Measurements from ENCODE around the gene PAX5.

PAX5 gene

GRCh38 chr9:36993933-36994764 is 39.9 kb downstream of the PAX5 start:
- no peaks in the 10 kb centered on the region for H3K36me3 ChIP-seq (ENCODE audit: control insufficient read depth in 2 of 2, insufficient read depth in 1 of 2, low read length in 2 of 2)
- H3K27ac ChIP-seq (ENCODE audit: extremely low read depth, low read depth, low read length), result no peak overlapping the region
- ChIA-PET CTCF (interaction anchor here (17.1 kb wide), 1 partner anchor 121 kb away, joined by 448 read pairs; no protein-coding TSS in a partner anchor), POLR2A (no interaction called here)
- no peak overlapping the region for H3K4me3 ChIP-seq (ENCODE audit: low read depth, low read length)
- no peaks in the 10 kb centered on the region for H3K4me1 ChIP-seq (ENCODE audit: control insufficient read depth, insufficient read depth, low read length)
- TF ChIP-seq KLF16 (tag by site-specific recombination; IDR thresholded peaks at IDR 0.05), result no peak
- no peak for TF ChIP-seq PRDM6 (tag by site-specific recombination; IDR thresholded peaks at IDR 0.05)
- TF ChIP-seq ZNF596 (tag by site-specific recombination; IDR thresholded peaks at IDR 0.05), result no peak
- TF ChIP-seq ZNF777 (tag by site-specific recombination; IDR thresholded peaks at IDR 0.05; ENCODE audit: borderline replicate concordance), result no peak
- no peak for TF ChIP-seq ZNF394 (tag by site-specific recombination; IDR thresholded peaks at IDR 0.05; ENCODE audit: borderline replicate concordance)
- no peak for TF ChIP-seq ZNF558 (tag by site-specific recombination; IDR thresholded peaks at IDR 0.05)
- no peak for TF ChIP-seq ZNF239 (tag by site-specific recombination; IDR thresholded peaks at IDR 0.05)
- no peak for TF ChIP-seq ZBTB21 (tag by site-specific recombination; IDR thresholded peaks at IDR 0.05)
- no peak for TF ChIP-seq ZNF664 (tag by site-specific recombination; IDR thresholded peaks at IDR 0.05)
- no peak for TF ChIP-seq ZNF548 (tag by site-specific recombination; IDR thresholded peaks at IDR 0.05)
- TF ChIP-seq ZXDB (tag by site-specific recombination; IDR thresholded peaks at IDR 0.05), result no peak
- TF ChIP-seq ZNF302 (tag by site-specific recombination; IDR thresholded peaks at IDR 0.05; ENCODE audit: low read depth), result no peak
- H3K9me3 ChIP-seq (ENCODE audit: control insufficient read depth, insufficient read depth, low read depth, low read length), result no peaks in the 10 kb centered on the region

- ChIA-PET CTCF (interaction anchor here (0.5 to 17.1 kb wide), 29 partner anchors 9 to 585 kb away, joined by 3 to 448 read pairs (median 3); no protein-coding TSS in a partner anchor), POLR2A (interaction anchor here (1.2 kb wide), 1 partner anchor 119 kb away, joined by 3 read pairs; no protein-coding TSS in a partner anchor)
- no peak overlapping the region for H3K4me3 ChIP-seq (ENCODE audit: low read depth, low read length)
- no peaks in the 10 kb centered on the region for H3K9me3 ChIP-seq (ENCODE audit: control insufficient read depth, insufficient read depth, low read depth, low read length)
- no peaks in the 10 kb centered on the region for H3K4me1 ChIP-seq (ENCODE audit: control insufficient read depth, insufficient read depth, low read length)
- H3K36me3 ChIP-seq (ENCODE audit: control insufficient read depth in 2 of 2, insufficient read depth in 1 of 2, low read length in 2 of 2), result no peaks in the 10 kb centered on the region
- no peak overlapping the region for H3K27ac ChIP-seq (ENCODE audit: extremely low read depth, low read depth, low read length)
- TF ChIP-seq ZNF664 (tag by site-specific recombination; IDR thresholded peaks at IDR 0.05) (no peak), ZNF16 (tag by site-specific recombination; IDR thresholded peaks at IDR 0.05; ENCODE audit: low read depth) (peak; percentile 60; the same call in 1 of the 2 replicates)
Observed at GRCh38 chr9:36992501-36993316, 41.4 kb downstream of the PAX5 start.

- ChIA-PET CTCF (interaction anchor here (0.6 to 17.1 kb wide), 49 partner anchors 10 to 1067 kb away, joined by 3 to 448 read pairs (median 4); no protein-coding TSS in a partner anchor), POLR2A (interaction anchor here (1.4 kb wide), 1 partner anchor 119 kb away, joined by 5 read pairs; no protein-coding TSS in a partner anchor)
- Histone ChIP-seq H3K4me3 (ENCODE audit: low read depth, low read length) (no peak overlapping the region), H3K4me1 (ENCODE audit: control insufficient read depth, insufficient read depth, low read length) (no peaks in the 10 kb centered on the region), H3K36me3 (ENCODE audit: control insufficient read depth in 2 of 2, insufficient read depth in 1 of 2, low read length in 2 of 2) (no peaks in the 10 kb centered on the region), H3K9me3 (ENCODE audit: control insufficient read depth, insufficient read depth, low read depth, low read length) (no peaks in the 10 kb centered on the region), H3K27ac (ENCODE audit: extremely low read depth, low read depth, low read length) (no peak overlapping the region)
- TF ChIP-seq REST (tag by site-specific recombination; IDR thresholded peaks at IDR 0.05) (peak; percentile 69), SP7 (tag by site-specific recombination; IDR thresholded peaks at IDR 0.05) (peak; percentile 41; the same call in 1 of the 2 replicates), ZNF18 (tag by site-specific recombination; IDR thresholded peaks at IDR 0.05) (no peak), ZNF654 (tag by site-specific recombination; IDR thresholded peaks at IDR 0.05; ENCODE audit: low read depth) (peak; percentile 85), ZNF76 (tag by site-specific recombination; IDR thresholded peaks at IDR 0.05; ENCODE audit: borderline replicate concordance, low read depth) (no peak), ZNF2 (tag by site-specific recombination; IDR thresholded peaks at IDR 0.05) (peak; percentile 100)
Observed at GRCh38 chr9:36991516-36992134, 42.4 kb downstream of the PAX5 start.

All from HEK293 (cell line).